Measurements from ENCODE around the gene DBR1. TPM values are rescaled to one million over a fixed set of nuclear protein-coding genes. Genes with fewer than 3 reads are reported as not detected.
A peak's percentile ranks its signal among the peaks of the same experiment; 100 is the strongest.

Gene DBR1
- total RNA-seq, 1 donor from 2014 or later = 14.9 TPM

DNA sequence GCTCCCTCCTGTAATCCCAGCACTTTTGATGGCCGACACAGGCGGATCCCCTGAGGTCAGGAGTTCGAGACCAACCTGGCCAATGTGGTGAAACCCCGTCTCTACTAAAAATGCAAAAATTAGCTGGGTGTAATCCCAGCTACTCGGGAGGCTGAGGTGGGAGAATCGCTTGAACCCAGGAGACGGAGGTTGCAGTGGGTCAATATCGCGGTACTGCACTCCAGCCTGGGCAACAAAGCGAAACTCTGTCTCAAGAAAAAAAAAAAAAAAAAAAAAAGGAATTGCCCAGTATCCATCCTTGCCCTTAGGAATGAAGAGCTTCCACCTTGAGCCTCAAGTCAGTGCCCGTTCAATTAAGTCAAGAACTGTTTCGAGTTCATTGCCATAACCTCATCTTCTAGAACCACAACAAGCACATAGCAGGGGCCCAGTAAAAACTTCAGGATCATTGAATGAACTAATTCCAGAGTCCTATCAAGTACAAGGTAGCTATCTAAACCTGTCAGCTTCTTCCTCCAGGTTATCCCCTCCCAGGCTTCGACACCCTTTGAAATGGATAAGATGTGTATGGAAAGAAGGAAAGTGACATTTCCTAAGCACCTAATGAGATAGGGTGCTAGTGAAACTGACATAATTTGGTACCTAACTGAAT, 826 bp downstream of the DBR1 start:
- peaks cover 2% of the 10 kb centered on the region for H3K27me3 Mint-ChIP-seq (ENCODE audit: low read depth)
- H3K9me3 Mint-ChIP-seq (ENCODE audit: low read depth) = no peaks in the 10 kb centered on the region
- no peak for TF ChIP-seq CTCF (IDR thresholded peaks at IDR 0.05)
- peaks cover 26% of the 10 kb centered on the region for H3K4me1 Mint-ChIP-seq (ENCODE audit: low read depth)
- peak overlapping the region; percentile 95 for H3K4me3 Mint-ChIP-seq (ENCODE audit: unreplicated experiment)
- H3K36me3 Mint-ChIP-seq (ENCODE audit: low read depth) = peaks cover 4% of the 10 kb centered on the region
- DNase-seq (ENCODE audit: low spot score) = no peak
- H3K27ac Mint-ChIP-seq (ENCODE audit: unreplicated experiment) = peak overlapping the region; percentile 93

- Mint-ChIP-seq H3K27me3 (ENCODE audit: low read depth) (no peaks in the 10 kb centered on the region), H3K4me1 (ENCODE audit: low read depth) (peaks cover 26% of the 10 kb centered on the region), H3K9me3 (ENCODE audit: low read depth) (no peaks in the 10 kb centered on the region), H3K27ac (ENCODE audit: unreplicated experiment) (no peak overlapping the region), H3K4me3 (ENCODE audit: unreplicated experiment) (peak overlapping the region; percentile 29), H3K36me3 (ENCODE audit: low read depth) (peaks cover 8% of the 10 kb centered on the region)
- TF ChIP-seq CTCF (IDR thresholded peaks at IDR 0.05) = no peak
- no peak for DNase-seq (ENCODE audit: low spot score)
Observed at GRCh38 chr3:138172625-138173024, 2.1 kb downstream of the DBR1 start.

GRCh38 chr3:138165061-138165460, 9.7 kb downstream of the DBR1 start:
- Mint-ChIP-seq H3K4me1 (ENCODE audit: low read depth) (no peaks in the 10 kb centered on the region), H3K36me3 (ENCODE audit: low read depth) (peaks cover 38% of the 10 kb centered on the region), H3K27ac (ENCODE audit: unreplicated experiment) (no peak overlapping the region), H3K27me3 (ENCODE audit: low read depth) (no peaks in the 10 kb centered on the region), H3K4me3 (ENCODE audit: unreplicated experiment) (no peak overlapping the region), H3K9me3 (ENCODE audit: low read depth) (no peaks in the 10 kb centered on the region)
- TF ChIP-seq CTCF (IDR thresholded peaks at IDR 0.05) = no peak
- no peak for DNase-seq (ENCODE audit: low spot score)

DNA sequence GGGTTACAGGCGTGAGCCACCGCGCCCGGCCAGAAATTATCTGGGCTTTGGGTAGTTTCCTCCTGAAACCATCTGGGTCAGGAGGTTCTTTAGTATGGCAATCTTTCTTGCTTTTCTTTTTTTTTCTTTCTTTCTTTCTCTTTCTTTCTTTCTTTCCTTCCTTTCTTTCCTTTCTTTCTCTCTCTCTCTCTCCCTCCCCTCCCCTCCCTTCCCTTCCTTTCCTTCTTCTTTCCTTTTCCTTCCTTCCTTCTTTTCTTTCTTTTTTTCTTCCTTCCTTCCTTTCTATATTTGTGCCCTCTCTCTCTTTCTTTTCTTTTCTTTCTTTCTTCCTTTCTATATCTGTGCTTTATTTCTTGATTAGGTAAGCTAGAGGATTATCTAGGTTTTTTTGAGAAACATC, 17.0 kb downstream of the DBR1 start:
- no peak for DNase-seq (ENCODE audit: low spot score)
- Mint-ChIP-seq H3K27ac (ENCODE audit: unreplicated experiment) (peak overlapping the region; percentile 45), H3K4me1 (ENCODE audit: low read depth) (no peaks in the 10 kb centered on the region), H3K9me3 (ENCODE audit: low read depth) (peaks cover 13% of the 10 kb centered on the region), H3K4me3 (ENCODE audit: unreplicated experiment) (no peak overlapping the region), H3K36me3 (ENCODE audit: low read depth) (peaks cover 22% of the 10 kb centered on the region), H3K27me3 (ENCODE audit: low read depth) (no peaks in the 10 kb centered on the region)
- TF ChIP-seq CTCF (IDR thresholded peaks at IDR 0.05) = no peak

- no peak overlapping the region for H3K4me3 Mint-ChIP-seq (ENCODE audit: unreplicated experiment)
- H3K27ac Mint-ChIP-seq (ENCODE audit: unreplicated experiment) = no peak overlapping the region
- no peaks in the 10 kb centered on the region for H3K27me3 Mint-ChIP-seq (ENCODE audit: low read depth)
- peaks cover 13% of the 10 kb centered on the region for H3K9me3 Mint-ChIP-seq (ENCODE audit: low read depth)
- peaks cover 6% of the 10 kb centered on the region for H3K36me3 Mint-ChIP-seq (ENCODE audit: low read depth)
- no peak for DNase-seq (ENCODE audit: low spot score)
- TF ChIP-seq CTCF (IDR thresholded peaks at IDR 0.05) = no peak
- H3K4me1 Mint-ChIP-seq (ENCODE audit: low read depth) = no peaks in the 10 kb centered on the region
Observed at GRCh38 chr3:138154534-138154933, 20.2 kb downstream of the DBR1 start.
